Mucosa of descending colon (tissue), 3 donors: Measurements from ENCODE around the gene TPMT. TPM values are rescaled to one million over a fixed set of nuclear protein-coding genes. Genes with fewer than 3 reads are reported as not detected.

ENCODE experiments used
- ATAC-seq: fragments of 200-7000 bp; cut with Tn5 transposase; one replicate; pipeline ENCODE4 v1.9.1; 2020; ENCODE audit warnings: mild to moderate bottlenecking, moderate library complexity
- DNase-seq, 3 donors: peaks; one replicate each; pipeline ENCODE4 v3.0.0-alpha.2; 2020
- H3K36me3 ChIP-seq: fragments of 200-600 bp; one replicate; pipeline ENCODE4 v1.8.0; 2021; ENCODE audit warnings: low read depth, mild to moderate bottlenecking
- H3K4me1 ChIP-seq: fragments of 200-600 bp; one replicate; pipeline ENCODE4 v1.8.0; 2021; ENCODE audit warnings: low read depth, mild to moderate bottlenecking
- H3K4me3 ChIP-seq: fragments of 200-600 bp; one replicate; pipeline ENCODE4 v1.8.0; 2021; ENCODE audit warnings: mild to moderate bottlenecking
- H3K9me3 ChIP-seq: fragments of 200-600 bp; one replicate; pipeline ENCODE4 v1.8.0; 2021; ENCODE audit warnings: mild to moderate bottlenecking
- CTCF ChIP-seq: fragments of 200-600 bp; IDR thresholded peaks from one replicate; pipeline ENCODE4 v1.8.0; 2022; ENCODE audit warnings: antibody characterized with exemption, mild to moderate bottlenecking
- intact Hi-C, 2 donors: fragments of 100-400 bp; cut with DNase I in 1 of 2; cut with micrococcal nuclease in 1 of 2; formaldehyde crosslinking; loops; one replicate each; pipeline versions ENCODE4 v1.11.0 to v1.11.1; 2022; cut with DNase I, micrococcal nuclease
- total RNA-seq, 3 donors: library from RNA; stranded (reverse); fragmentation: NEBNext Ultra II Directional in 2 of 3; extraction: Animal tissue kit (Norgen Biotek cat#: 25700) in 2 of 3; gene quantifications; one replicate each; pipeline versions ENCODE4 v1.2.1 to v1.2.4, GENCODE V29; 2021 to 2023
- donor health status: DM: no; HTN: no; CAD: no; lungs with moderate emphysema.
- donor health status: DM: no; HTN: no; CAD: no.
- donor health status: DM: no; HTN: yes; CAD: no.

Gene TPMT
- total RNA-seq, 3 donors from 2014 or later = 28.7 to 68.8 (median 50.5) TPM

- DNase-seq = no peak
- Histone ChIP-seq H3K36me3 (no peaks in the 10 kb centered on the region), H3K4me3 (no peak overlapping the region), H3K9me3 (no peaks in the 10 kb centered on the region), H3K4me1 (peaks cover 5% of the 10 kb centered on the region)
- no peak for ATAC-seq
- intact Hi-C loops = no loop called here
- no peak for TF ChIP-seq CTCF
Observed at GRCh38 chr6:18115356-18115755, 39.5 kb downstream of the TPMT start.

GRCh38 chr6:18110162-18110561, 44.7 kb downstream of the TPMT start:
- Histone ChIP-seq H3K9me3 (no peaks in the 10 kb centered on the region), H3K4me1 (no peaks in the 10 kb centered on the region), H3K4me3 (no peak overlapping the region), H3K36me3 (no peaks in the 10 kb centered on the region)
- ATAC-seq = no peak
- no peak for TF ChIP-seq CTCF
- no peak for DNase-seq
- intact Hi-C loops = no loop called here

DNA sequence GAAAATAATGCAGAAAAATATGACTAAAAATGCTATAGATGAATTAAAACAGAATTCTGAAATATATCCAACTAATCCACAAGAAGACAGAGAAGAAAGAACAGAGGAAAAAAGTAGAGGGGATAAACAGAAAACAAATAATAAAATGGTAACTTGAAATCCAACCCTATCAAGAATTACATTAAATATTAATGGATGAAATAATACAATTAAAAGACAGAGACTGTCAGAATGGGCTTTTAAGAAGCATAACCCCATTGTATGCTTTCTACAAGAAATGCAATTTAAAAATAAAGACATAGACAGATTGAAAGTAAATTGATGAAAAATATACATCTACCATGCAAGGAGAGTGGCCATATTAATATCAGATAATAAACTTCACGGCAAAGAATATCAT, 47.8 kb downstream of the TPMT start:
- Histone ChIP-seq H3K4me1 (no peaks in the 10 kb centered on the region), H3K9me3 (no peaks in the 10 kb centered on the region), H3K36me3 (no peaks in the 10 kb centered on the region), H3K4me3 (no peak overlapping the region)
- DNase-seq = no peak
- ATAC-seq = no peak
- no peak for TF ChIP-seq CTCF
- intact Hi-C loops = no loop called here

DNA sequence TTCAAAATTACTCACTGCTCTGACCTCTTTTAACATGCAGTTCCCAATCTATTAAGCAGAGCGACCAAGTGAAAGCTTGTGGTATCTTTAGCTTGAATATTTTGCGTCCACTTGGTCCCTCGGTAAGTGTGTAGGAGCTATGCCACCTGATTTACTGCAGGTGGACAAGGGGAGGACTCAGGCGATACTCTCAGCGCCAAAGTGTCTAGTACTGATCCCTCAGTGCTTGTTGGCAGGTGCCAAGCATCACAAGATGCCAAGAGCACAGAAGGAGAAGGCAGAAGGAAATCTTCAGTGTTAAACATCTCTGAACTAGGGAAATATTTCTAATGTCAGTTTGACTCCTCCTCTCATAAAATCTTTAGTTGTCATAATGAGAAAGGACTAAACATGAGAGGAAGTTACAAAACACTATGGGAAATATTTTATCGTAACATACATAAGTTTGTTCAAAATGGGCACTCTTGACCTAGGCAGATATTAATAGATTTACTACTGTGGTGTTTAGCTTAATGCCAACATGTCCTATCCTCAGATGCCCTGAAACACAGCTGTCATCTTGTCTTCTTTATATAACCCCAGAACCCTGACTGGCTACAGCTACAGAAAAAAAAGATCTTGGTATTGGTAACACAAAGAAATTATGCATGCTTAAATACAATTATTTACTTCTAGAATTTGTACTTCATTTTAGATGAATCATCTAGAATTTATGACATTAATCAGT, 51.9 kb downstream of the TPMT start:
- Histone ChIP-seq H3K9me3 (no peaks in the 10 kb centered on the region), H3K4me1 (no peaks in the 10 kb centered on the region), H3K36me3 (no peaks in the 10 kb centered on the region), H3K4me3 (no peak overlapping the region)
- no peak for TF ChIP-seq CTCF
- ATAC-seq (no peak), DNase-seq (no peak)
- intact Hi-C loops = no loop called here

DNA sequence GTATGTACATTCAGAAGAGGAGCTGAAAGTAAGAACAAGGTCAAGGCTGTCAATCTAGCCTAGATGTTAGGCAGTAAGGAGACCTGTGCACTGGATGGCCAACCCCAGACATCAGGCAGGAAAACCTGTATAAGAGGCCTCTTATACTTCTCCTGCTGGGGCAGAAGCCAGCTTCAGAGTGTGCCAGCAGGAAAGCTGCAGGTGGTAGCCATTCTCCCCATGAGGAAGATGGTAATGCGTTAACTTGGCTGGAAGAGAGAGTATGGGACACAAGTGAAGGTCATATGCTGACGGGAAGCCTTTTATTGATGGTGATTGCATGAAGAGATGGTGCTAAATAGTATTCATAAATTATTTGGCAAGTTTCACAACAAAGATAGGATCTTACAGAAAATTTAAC, 53.0 kb downstream of the TPMT start:
- no peak for TF ChIP-seq CTCF
- H3K36me3 ChIP-seq = no peaks in the 10 kb centered on the region

DNA sequence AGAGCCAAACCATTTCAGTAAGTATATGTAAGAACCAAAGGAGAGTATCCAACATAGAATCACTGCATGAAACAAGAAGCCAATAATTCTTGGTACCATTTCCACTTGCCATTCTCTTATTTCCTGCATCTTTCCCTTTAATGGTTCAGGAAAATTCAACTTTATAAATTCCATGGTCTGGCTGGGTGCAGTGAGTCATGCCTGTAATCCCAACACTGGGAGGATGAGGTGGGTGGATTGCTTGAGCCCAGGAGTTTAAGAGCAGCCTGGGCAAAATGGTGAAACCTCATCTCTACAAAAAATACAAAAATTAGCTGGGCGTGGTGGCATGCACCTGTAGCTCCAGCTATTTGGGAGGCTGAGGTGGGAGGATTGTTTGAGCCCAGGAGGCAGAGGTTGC, 53.6 kb downstream of the TPMT start:
- Histone ChIP-seq H3K9me3 (no peaks in the 10 kb centered on the region), H3K36me3 (no peaks in the 10 kb centered on the region), H3K4me3 (no peak overlapping the region), H3K4me1 (no peaks in the 10 kb centered on the region)
- intact Hi-C loops = no loop called here
- no peak for TF ChIP-seq CTCF
- no peak for DNase-seq
- ATAC-seq = no peak

More for the DNA sequence above, 53.0 kb downstream of the TPMT start:
- no peaks in the 10 kb centered on the region for H3K4me1 ChIP-seq
- no peak overlapping the region for H3K4me3 ChIP-seq
- ATAC-seq (no peak), DNase-seq (no peak)
- intact Hi-C loops = no loop called here
- H3K9me3 ChIP-seq = no peaks in the 10 kb centered on the region
